ENCODE measurements around the gene STIM1. TPM values are rescaled to one million over a fixed set of nuclear protein-coding genes. Genes with fewer than 3 reads are reported as not detected.
"Not testable (repeated sequence)": the region's sequence is repeated elsewhere in the genome, so short reads cannot be mapped to it uniquely, and the experiment has no call there.

Gene STIM1
- polyA plus RNA-seq (ENCODE audit: insufficient read length in 4 of 4) = 10 to 100 TPM; 33.6 to 40.7 (median 37.5) TPM

GRCh38 chr11:3854977-3855807 lies at the start of gene STIM1:
STIM1 (plus strand) TSS chr11:3855664; CDS start chr11:3856271, 607 bp downstream.
- peak; percentile 83 to 91 (median 90) for DNase-seq (ENCODE audit: low read depth in 4 of 4, low spot score in 2 of 4)

DNA sequence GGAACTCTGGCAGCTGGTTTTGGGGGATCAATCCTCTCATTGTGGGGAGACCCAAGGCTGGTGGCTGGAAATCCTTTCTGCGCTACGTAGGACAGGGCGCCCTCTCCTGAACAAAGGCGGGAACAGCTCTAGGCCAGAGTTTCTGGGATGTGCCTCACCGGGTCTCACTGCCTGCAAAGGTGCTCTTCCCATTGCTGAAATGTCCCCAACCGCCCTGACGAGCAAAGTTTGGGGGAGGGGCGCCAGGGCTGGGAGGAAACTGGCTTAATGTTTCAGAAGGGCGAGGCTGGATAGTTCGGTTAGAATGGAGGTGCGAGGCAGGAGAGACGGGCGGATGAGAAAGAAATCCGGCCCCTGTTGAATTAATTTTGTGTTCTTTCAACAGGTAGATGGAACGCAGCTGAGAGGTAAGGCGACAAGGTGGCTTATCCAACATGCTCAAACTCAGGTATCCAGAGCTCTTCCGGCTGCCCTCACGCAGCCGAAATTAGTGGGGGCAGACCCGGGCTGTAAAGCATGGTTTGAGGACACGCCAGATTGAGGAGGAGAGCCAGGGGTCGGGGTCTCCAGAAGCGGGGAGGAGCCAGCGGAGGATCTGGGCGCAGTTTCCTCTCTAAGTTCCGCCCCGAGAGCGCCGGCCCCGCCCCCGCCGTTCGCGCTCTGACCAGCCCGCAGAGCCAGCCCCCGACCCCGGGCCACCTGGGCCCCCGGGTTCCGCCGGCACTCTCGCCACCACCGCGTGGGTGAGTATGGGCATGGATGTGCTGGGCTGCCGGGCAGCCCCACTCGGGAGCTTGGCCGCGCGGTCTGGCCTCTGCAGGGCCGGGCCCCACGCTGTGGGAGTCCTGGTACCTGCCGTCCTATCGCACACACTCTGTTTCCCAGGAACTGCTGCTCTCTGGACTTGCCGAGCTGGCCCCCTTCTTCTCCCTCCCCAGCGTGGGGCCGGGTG lies 47.3 kb upstream of the STIM1 start, which contains the start of gene PGAP2:
Gene PGAP2 (plus strand): TSS at position 652 of the 952 bp plus-strand sequence. CDS start 2,700 bp downstream, outside the sequence.
- peak in 3 of 4 donors; percentile 54 to 62 (median 60) for DNase-seq (ENCODE audit: low read depth in 4 of 4, low spot score in 2 of 4)

- DNase-seq (ENCODE audit: low read depth in 4 of 4, low spot score in 2 of 4) = peak in 2 of 4 donors; percentile 24 to 39
Measured at GRCh38 chr11:3808861-3809623, 46.4 kb upstream of the STIM1 start.

- DNase-seq (ENCODE audit: low read depth in 4 of 4, low spot score in 2 of 4) = no peak
Measured at GRCh38 chr11:3809624-3809928, 45.9 kb upstream of the STIM1 start.

- DNase-seq (ENCODE audit: low read depth in 4 of 4, low spot score in 2 of 4) = no peak
Measured at GRCh38 chr11:3810446-3810845, 45.0 kb upstream of the STIM1 start.

DNA sequence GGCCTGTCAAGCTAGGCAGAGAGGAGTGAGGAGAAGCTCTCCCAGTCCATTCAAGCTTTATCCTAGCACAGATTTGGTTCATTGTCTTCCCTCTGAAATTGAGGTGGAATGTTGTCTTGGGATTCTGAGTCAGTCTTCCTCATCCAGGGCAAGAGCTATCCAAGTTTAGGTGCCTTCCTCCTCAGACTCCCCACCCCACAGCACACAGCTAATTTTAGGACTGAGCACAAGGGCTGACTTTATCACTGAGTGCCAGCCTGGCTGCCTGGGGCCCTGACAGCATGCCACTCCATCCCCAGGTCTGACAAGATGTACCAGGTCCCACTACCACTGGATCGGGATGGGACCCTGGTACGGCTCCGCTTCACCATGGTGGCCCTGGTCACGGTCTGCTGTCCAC lies 44.5 kb upstream of the STIM1 start:
- DNase-seq (ENCODE audit: low read depth in 4 of 4, low spot score in 2 of 4) = no peak

DNA sequence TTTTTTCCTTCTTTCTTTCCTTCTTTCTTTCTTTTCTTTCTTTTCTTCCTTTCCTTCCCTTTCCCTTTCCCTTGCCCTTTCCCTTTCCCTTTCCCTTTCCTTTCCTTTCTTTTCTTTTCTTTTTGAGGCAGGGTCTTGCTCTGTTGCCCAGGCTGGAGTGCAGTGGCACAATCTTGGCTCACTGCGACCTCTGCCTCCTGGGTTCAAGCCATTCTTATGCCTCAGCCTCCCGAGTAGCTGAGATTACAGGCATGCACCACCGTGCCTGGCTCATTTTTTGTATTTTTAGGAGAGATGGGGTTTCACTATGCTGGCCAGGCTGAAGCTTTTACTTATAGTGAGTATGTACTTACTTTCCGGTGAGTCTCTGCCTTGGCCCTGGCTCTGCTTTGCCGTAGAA lies 40.6 kb upstream of the STIM1 start:
- not testable (repeated sequence) for DNase-seq (ENCODE audit: low read depth in 4 of 4, low spot score in 2 of 4)

GRCh38 chr11:3815845-3816244 lies 39.6 kb upstream of the STIM1 start:
- DNase-seq (ENCODE audit: low read depth in 4 of 4, low spot score in 2 of 4) = no peak

DNA sequence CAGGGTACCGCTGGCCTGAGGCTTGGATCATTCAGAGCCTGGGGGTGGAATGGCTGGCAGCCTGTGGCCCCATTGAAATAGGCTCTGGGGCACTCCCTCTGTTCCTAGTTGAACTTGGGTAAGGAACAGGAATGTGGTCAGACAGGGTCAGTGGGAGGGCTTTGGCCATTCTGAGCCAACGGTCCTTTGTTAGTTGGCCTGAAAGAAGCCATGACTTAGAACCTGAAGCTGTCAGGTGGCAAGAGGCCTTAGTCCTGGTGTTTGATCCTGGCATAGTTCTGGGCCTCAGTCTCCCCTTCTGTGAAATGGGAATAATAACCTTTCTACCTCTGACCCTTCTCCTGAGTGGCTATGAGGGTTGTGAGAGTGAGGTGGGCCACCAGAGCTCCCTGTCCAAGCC lies 38.8 kb upstream of the STIM1 start:
- no peak for DNase-seq (ENCODE audit: low read depth in 4 of 4, low spot score in 2 of 4)

- no peak for DNase-seq (ENCODE audit: low read depth in 4 of 4, low spot score in 2 of 4)
Measured at GRCh38 chr11:3817181-3817800, 38.2 kb upstream of the STIM1 start.

DNA sequence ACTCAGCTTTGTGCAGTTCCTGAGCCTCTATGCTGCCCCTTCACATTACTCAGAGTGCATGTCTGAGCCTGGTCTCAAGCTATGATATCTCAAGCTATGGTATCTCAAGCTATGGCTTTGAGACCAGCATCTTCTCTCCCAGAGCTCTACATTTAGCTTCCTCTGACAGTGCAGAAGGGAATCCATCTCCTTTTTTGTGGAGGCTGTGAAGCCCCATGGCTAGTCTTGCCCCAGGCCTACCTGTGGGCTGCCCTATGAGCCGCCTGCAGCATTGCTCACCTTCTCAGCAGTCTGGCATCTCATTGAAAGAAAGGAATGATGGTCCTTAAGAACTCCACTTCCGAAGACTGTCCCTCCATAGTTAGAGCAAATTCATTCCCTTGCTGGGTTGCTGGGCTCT lies 34.5 kb upstream of the STIM1 start:
- no peak for DNase-seq (ENCODE audit: low read depth in 4 of 4, low spot score in 2 of 4)

GRCh38 chr11:3822312-3822711 lies 33.2 kb upstream of the STIM1 start:
- no peak for DNase-seq (ENCODE audit: low read depth in 4 of 4, low spot score in 2 of 4)

DNA sequence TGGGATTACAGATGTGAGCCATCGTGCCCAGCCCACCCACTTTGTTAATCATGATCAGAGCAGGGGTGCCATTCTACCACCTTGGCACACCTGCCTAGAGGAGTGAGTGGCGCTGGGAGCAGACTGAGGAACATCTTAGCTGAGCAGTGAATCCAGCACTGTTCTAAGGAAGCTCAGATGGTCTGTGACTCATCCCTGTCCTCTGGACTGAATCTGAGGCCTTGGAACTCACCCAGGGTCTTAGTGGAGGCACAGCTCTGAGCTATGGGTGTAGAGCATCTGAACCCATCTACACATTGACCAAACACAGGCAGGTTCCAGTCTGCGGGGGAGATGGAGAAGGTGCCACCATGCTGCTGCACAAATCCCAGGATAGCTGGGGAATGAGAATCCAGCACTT lies 32.2 kb upstream of the STIM1 start:
- no peak for DNase-seq (ENCODE audit: low read depth in 4 of 4, low spot score in 2 of 4)

DNA sequence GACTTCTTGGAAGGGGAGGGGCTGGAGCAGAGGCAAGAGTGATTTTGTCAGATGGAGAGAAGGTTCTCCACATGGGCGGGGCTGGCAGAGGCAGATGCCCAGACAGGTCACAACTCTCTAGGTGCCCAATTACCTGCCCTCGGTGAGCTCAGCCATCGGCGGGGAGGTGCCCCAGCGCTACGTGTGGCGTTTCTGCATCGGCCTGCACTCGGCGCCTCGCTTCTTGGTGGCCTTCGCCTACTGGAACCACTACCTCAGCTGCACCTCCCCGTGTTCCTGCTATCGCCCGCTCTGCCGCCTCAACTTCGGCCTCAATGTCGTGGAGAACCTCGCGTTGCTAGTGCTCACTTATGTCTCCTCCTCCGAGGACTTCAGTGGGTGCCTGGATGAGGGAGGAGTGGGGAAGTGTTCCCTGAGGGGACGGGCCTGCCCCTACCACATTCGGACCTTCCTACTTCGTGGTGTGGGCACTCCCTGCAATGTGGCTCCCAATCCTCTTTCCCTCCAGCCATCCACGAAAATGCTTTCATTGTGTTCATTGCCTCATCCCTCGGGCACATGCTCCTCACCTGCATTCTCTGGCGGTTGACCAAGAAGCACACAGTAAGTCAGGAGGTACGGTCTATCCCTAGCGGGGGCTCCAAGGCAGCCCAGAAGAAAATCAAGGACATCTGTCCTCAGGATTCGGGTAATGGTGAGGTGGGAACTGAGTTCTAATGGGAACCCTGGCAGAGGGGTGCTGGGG lies 31.5 kb upstream of the STIM1 start:
- no peak for DNase-seq (ENCODE audit: low read depth in 4 of 4, low spot score in 2 of 4)

DNA sequence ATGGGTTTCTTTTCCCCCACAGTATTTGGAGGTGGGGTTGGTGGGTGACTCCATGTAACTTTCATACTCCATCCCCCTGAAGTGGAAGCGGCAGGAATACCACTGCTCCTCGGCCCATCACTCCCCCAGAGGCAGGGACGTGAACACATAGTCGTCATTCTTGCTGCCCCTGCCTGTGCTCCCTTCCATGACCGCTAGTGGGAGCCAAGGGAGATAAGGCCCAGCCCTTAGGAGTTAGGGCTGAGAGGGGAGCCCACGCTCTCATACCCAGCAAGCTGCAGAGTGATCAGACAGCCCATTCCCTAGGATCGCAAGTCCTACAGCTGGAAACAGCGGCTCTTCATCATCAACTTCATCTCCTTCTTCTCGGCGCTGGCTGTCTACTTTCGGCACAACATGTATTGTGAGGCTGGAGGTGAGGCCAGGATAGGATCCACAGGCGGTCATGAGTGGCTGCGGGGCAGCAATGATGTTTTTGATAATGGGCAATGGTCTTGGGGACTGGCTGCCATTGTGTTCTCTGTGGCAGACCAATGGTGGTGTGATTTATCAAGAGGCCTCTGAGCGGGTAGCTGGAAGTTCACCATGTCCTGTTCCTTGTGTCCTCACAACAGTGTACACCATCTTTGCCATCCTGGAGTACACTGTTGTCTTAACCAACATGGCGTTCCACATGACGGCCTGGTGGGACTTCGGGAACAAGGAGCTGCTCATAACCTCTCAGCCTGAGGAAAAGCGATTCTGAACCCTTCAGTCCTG lies 30.6 kb upstream of the STIM1 start:
- no peak for DNase-seq (ENCODE audit: low read depth in 4 of 4, low spot score in 2 of 4)

DNA sequence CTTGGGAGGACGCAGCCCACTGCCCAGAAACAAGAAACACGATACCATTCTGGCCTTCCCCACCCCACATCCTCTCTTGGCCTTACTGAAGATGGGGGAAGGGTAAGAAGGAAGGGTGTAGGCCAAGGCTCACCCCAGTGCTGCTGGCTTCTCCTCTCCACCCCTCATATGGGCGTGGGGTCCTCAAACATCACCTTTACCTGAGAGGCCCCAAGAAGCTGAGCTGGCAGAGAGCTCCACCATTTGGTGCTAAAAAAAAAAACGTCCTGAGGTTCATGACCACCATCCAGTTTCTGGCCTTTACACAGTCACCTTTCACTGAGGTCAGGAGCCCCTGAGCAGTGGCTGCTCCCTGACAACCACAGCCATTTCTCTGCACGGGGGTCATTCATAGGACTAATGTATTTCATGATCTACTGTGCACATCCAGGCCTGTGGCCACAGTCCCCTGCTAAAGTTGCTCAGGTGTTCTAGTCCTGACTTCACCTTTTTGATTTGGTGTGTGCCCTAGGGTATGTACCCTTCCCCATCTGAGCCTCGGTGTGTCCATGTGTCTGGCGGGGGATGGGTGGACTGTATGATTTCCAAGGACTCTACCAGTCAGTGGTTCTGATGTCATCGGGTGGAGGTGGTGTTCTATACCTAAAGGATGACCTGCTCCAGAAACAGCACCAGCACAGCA lies 29.9 kb upstream of the STIM1 start:
- no peak for DNase-seq (ENCODE audit: low read depth in 4 of 4, low spot score in 2 of 4)

DNA sequence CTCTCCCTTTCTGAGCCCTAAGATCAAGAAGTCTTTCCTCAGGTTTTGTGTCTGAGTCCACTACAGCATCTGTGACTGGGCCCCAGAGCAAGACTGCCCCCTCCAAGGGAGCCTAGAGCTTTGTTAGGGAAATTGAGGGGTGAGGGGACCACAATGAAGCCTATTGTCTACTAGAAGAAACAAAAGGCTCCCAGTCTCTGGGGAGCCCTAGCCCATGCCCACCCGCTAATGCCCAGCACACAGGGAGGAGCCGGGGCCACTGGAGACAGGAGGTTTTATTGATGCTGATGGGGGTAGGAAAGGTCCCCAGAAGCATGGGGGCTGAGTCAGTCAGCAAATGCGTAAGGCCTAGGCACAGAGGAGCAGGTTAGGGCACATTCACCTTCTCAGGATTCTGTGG lies 28.7 kb upstream of the STIM1 start:
- no peak for DNase-seq (ENCODE audit: low read depth in 4 of 4, low spot score in 2 of 4)

Measured in left renal cortex interstitium (tissue), 4 donors.